Limb (tissue), 2 donors: ENCODE data around the gene MESP1.

Source experiments
- DNase-seq, 2 donors: peaks; one replicate each; pipeline ENCODE4 v3.0.0-alpha.2; 2016; ENCODE audit errors: extremely low spot score in 2 of 2

MESP1 gene

DNA sequence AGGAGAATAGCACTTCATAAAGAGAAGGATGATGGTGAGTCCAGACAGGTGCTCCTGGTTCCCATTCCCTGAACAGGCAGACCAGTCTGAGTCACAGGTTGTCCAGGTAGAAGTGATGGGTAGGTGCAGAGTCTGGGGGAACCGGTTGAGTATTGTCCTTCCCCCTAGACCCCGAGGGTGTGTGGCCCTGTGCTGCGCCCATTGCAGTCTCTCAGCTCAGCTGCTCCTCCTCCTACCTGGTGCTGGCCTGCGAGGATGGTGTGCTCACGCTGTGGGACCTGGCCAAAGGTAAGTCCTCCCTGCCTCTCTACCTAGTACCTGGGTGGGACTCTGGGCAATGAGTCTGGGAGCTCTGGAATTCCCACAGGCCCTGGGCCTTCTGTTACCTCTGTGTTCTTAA is 19.8 kb downstream of the MESP1 start:
- DNase-seq = no peak

GRCh38 chr15:89728254-89728653 is 22.8 kb downstream of the MESP1 start:
- DNase-seq = no peak

DNA sequence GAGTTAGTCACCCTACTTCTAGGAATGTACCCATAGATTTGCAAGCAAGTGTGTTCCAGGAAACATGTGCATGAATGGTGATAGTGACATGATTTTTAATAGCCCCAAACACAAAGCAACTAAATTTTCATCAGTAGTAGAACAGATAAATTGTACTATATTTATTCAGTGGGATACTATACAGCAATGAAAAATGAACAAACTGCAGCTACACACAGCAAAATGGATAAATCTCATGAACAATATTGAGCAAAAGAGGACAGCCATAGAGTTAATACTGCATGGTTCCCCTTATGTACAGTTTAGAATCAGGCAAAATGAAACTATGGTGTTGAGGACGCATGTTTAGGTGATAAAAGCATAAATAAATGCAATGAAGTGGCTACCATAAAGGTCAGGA is 26.0 kb downstream of the MESP1 start:
- DNase-seq = no peak

DNA sequence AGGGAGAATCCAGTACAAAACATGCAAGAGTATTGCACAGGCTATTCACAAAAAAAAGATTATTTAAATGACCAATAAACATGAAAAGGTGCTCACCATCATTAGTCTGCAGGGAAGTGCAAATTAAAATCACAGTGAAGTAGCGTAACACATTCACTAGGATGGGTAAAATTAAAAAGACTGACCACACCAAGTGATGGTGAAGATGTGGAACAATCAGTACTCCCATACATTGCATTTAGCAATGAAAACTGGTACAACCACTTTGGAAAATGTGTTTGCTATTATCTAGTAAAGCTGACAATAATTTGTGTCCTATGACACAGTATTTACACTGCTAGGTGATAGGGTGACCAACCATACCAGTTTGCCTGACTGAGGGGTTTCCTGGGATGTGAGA is 26.4 kb downstream of the MESP1 start:
- no peak for DNase-seq

- no peak for DNase-seq
Measured at GRCh38 chr15:89723031-89723430, 28.0 kb downstream of the MESP1 start.

GRCh38 chr15:89714775-89715174 is 36.3 kb downstream of the MESP1 start:
- DNase-seq = no peak

GRCh38 chr15:89707577-89707976 is 43.5 kb downstream of the MESP1 start:
- DNase-seq = no peak

GRCh38 chr15:89704411-89704810 is 46.6 kb downstream of the MESP1 start:
- no peak for DNase-seq
